Skeletal muscle tissue (tissue), 5 donors: ENCODE measurements around the gene SLC35G4. TPM values are rescaled to one million over a fixed set of nuclear protein-coding genes. Genes with fewer than 3 reads are reported as not detected.
A peak's percentile ranks its signal among the peaks of the same experiment; 100 is the strongest.

ENCODE experiments used
- H3K27ac ChIP-seq: one replicate; pipeline ENCODE4 v1.7.0; 2013; ENCODE audit warnings: mild to moderate bottlenecking, low read depth, low read length, inconsistent platforms
- H3K27me3 ChIP-seq, 3 donors: one replicate each; pipeline ENCODE4 v1.7.0; 2013; ENCODE audit warnings: low read length in 3 of 3; ENCODE audit not compliant: control insufficient read depth in 3 of 3, insufficient read depth in 3 of 3
- H3K36me3 ChIP-seq, 3 donors: one replicate each; pipeline ENCODE4 v1.7.0; 2013; ENCODE audit warnings: low read length in 3 of 3; ENCODE audit not compliant: control insufficient read depth in 3 of 3, insufficient read depth in 3 of 3
- H3K4me1 ChIP-seq, 3 donors: one replicate each; pipeline ENCODE4 v1.7.0; 2013; ENCODE audit warnings: low read length in 3 of 3, mild to moderate bottlenecking in 3 of 3; ENCODE audit not compliant: control insufficient read depth in 3 of 3, insufficient read depth in 3 of 3
- H3K4me3 ChIP-seq, 3 donors: one replicate each; pipeline ENCODE4 v1.7.0; 2013; ENCODE audit warnings: low read length in 3 of 3
- H3K9ac ChIP-seq, 3 donors: one replicate each; pipeline ENCODE4 v1.7.0; 2013; ENCODE audit warnings: low read length in 3 of 3, mild to moderate bottlenecking in 3 of 3, moderate library complexity in 2 of 3, low read depth in 1 of 3
- H3K9me3 ChIP-seq, 3 donors: one replicate each; pipeline ENCODE4 v1.7.0; 2013; ENCODE audit warnings: low read length in 3 of 3; ENCODE audit not compliant: control insufficient read depth in 3 of 3
- small RNA-seq: library from RNA; depleted of rRNA; stranded (forward); fragments of <200 nt; gene quantifications from one replicate; pipeline ENCODE3, GENCODE V24; 2014
- total RNA-seq: library from RNA; depleted of rRNA; stranded (reverse); fragments of >200 nt; gene quantifications from one replicate; pipeline ENCODE4 v1.2.3, GENCODE V29; 2014
- donor health status: Osteomylitis.

SLC35G4 gene
- total RNA-seq, 1 donor from 2014 or later: not detected

DNA sequence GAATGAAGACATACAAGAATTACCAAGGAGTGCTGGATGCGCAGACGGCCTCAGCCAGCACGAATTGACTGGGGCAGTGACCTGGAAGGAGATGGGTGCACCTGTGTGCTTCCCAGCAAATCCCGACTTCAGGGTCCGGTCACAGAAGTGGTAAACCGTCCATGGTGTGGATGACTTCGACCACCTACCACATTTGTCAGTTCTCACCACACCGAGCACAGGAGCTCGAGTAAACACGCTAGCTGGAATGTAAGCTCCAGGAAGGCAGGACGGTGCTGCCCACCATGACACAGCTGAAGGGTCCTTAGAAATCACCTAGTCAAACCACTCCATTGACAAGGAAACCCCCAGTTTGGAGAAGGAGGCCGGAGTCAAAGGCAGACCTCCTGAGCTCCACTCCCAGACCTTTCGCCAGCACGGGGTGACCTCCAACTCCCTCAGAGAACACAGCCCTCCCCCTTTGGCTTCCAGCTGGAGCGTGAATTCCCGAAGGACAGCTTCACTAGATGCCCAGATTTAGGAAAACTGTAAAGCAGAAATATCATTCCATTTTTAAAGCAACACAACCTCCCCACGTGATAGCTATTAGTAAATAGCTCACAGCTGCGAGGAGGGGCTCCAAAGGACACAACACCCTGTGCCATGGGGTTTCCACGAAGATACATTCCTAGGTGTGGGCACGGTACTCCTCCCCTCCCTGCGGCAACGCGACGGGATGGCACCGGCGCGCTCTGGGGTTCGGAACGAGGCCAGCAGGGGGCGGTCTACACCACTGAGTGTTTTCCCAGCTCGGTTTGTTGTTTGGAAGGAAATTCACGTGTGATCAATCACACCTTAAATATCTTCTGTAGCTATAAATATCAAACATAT lies 45.6 kb downstream of the SLC35G4 start:
- Histone ChIP-seq H3K9me3 (peaks cover 0 to 1% (median under 1%) of the 10 kb centered on the region in 3 donors), H3K4me1 (no peaks in the 10 kb centered on the region), H3K36me3 (no peaks in the 10 kb centered on the region), H3K27ac (no peak overlapping the region), H3K9ac (peak overlapping the region in 1 of 3 donors; percentile 40), H3K4me3 (no peak overlapping the region), H3K27me3 (peaks cover 4 to 21% (median 16%) of the 10 kb centered on the region in 3 donors)

GRCh38 chr18:11655606-11655932 lies 46.2 kb downstream of the SLC35G4 start:
- H3K4me3 ChIP-seq: no peak overlapping the region
- peaks cover 4 to 21% (median 18%) of the 10 kb centered on the region in 3 donors for H3K27me3 ChIP-seq

GRCh38 chr18:11657152-11657551 lies 47.8 kb downstream of the SLC35G4 start:
- Histone ChIP-seq H3K27ac (no peak overlapping the region), H3K4me3 (no peak overlapping the region), H3K9ac (no peak overlapping the region), H3K27me3 (peaks cover 4 to 30% (median 26%) of the 10 kb centered on the region in 3 donors), H3K9me3 (no peaks in the 10 kb centered on the region), H3K36me3 (no peaks in the 10 kb centered on the region), H3K4me1 (no peaks in the 10 kb centered on the region)

More at GRCh38 chr18:11655606-11655932, 46.2 kb downstream of the SLC35G4 start:
- H3K9ac ChIP-seq: no peak overlapping the region
- no peaks in the 10 kb centered on the region for H3K9me3 ChIP-seq
- H3K36me3 ChIP-seq: no peaks in the 10 kb centered on the region
- no peaks in the 10 kb centered on the region for H3K4me1 ChIP-seq
- H3K27ac ChIP-seq: no peak overlapping the region

GRCh38 chr18:11657554-11657953 lies 48.2 kb downstream of the SLC35G4 start:
- no peaks in the 10 kb centered on the region for H3K4me1 ChIP-seq
- H3K9ac ChIP-seq: no peak overlapping the region
- no peaks in the 10 kb centered on the region for H3K36me3 ChIP-seq
- peaks cover 4 to 31% (median 26%) of the 10 kb centered on the region in 3 donors for H3K27me3 ChIP-seq
- H3K9me3 ChIP-seq: no peaks in the 10 kb centered on the region
- H3K27ac ChIP-seq: no peak overlapping the region
- H3K4me3 ChIP-seq: no peak overlapping the region

DNA sequence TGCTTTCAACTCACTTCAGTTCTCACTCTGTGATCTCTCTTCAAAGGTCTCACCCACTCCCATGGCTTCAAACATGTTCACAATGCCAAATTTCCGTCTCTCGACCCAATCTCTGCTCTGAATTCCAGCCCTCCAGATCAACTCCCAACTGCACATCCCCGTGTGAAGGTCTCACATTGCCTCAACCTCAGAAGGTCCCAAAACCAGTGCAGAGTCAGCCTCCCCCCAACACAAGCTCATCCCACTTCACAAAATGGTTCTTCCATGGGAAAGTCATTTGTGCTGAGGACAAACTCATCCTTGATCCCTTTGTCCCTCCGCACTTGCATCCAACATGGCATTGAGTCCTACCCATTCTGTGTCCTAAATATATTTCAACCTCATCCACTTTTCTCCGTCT lies 48.6 kb downstream of the SLC35G4 start:
- Histone ChIP-seq H3K27me3 (peaks cover 4 to 35% (median 28%) of the 10 kb centered on the region in 3 donors), H3K36me3 (no peaks in the 10 kb centered on the region), H3K4me3 (no peak overlapping the region), H3K27ac (no peak overlapping the region), H3K9me3 (no peaks in the 10 kb centered on the region), H3K4me1 (no peaks in the 10 kb centered on the region), H3K9ac (no peak overlapping the region)

GRCh38 chr18:11658989-11659388 lies 49.6 kb downstream of the SLC35G4 start:
- Histone ChIP-seq H3K9ac (no peak overlapping the region), H3K9me3 (no peaks in the 10 kb centered on the region), H3K36me3 (no peaks in the 10 kb centered on the region), H3K4me3 (no peak overlapping the region), H3K4me1 (no peaks in the 10 kb centered on the region), H3K27me3 (peaks cover 1 to 31% (median 26%) of the 10 kb centered on the region in 3 donors), H3K27ac (no peak overlapping the region)

Small RNA genes within 50 kb of the gene (small RNA-seq; reads per million reads assigned to genes)
- not detected for gene AP001120.4

Other genes starting within 250 kb of the SLC35G4 start
- 2.6 TPM for gene GNAL, start 79.7 kb downstream of the SLC35G4 start, total RNA-seq
- 29.2 TPM for gene CHMP1B, start 241.8 kb downstream of the SLC35G4 start, total RNA-seq